Naive thymus-derived CD4-positive, alpha-beta T cell (primary cell): Measurements from ENCODE around the gene ABCC8. TPM values are rescaled to one million over a fixed set of nuclear protein-coding genes. Genes with fewer than 3 reads are reported as not detected.

Source experiments
- ATAC-seq: fragments of 150-1000 bp; cut with Tn5 transposase; 2 replicates; pipeline ENCODE4 v1.10.0; 2021; ENCODE audit warnings: mild to moderate bottlenecking, moderate library complexity
- CTCF ChIA-PET: fragments of 350-600 bp; sonication (Branson Sonifier 250); formaldehyde crosslinking; loops from one replicate; lab custom pipeline; 2021; ENCODE audit warnings: antibody characterized with exemption; lab: Charles Lee
- POLR2A ChIA-PET: fragments of 350-600 bp; sonication (Branson Sonifier 250); formaldehyde crosslinking; loops from one replicate; lab custom pipeline; 2021; ENCODE audit warnings: antibody characterized with exemption, inconsistent platforms; lab: Charles Lee
- DNase-seq, 9 donors: peaks; one replicate each; pipeline versions ENCODE4 v3.0.0 to v3.0.0-alpha.2; 2020 to 2022; ENCODE audit warnings: mixed read lengths in 1 of 9
- H3K27ac ChIP-seq: one replicate; pipeline ENCODE4 v1.7.0; 2013; ENCODE audit warnings: mild to moderate bottlenecking, low read depth, low read length, moderate library complexity
- H3K27me3 ChIP-seq, 2 donors: one replicate each; pipeline ENCODE4 v1.7.0; 2013; ENCODE audit warnings: low read length in 2 of 2, mild to moderate bottlenecking in 2 of 2, moderate library complexity in 2 of 2; ENCODE audit not compliant: control insufficient read depth in 2 of 2, insufficient read depth in 2 of 2
- H3K36me3 ChIP-seq, 3 experiments: 1 replicate in 2 of 3; 2 replicates in 1 of 3; pipeline ENCODE4 v1.7.0; 2013; ENCODE audit warnings: low read length in 3 of 3, mild to moderate bottlenecking in 3 of 3, moderate library complexity in 1 of 3; ENCODE audit not compliant: insufficient read depth in 3 of 3, control insufficient read depth in 2 of 3
- H3K4me1 ChIP-seq, 2 donors: one replicate each; pipeline ENCODE4 v1.7.0; 2013; ENCODE audit warnings: low read length in 2 of 2, mild to moderate bottlenecking in 2 of 2, moderate library complexity in 1 of 2; ENCODE audit not compliant: control insufficient read depth in 2 of 2, insufficient read depth in 2 of 2
- H3K4me3 ChIP-seq: 2 replicates; pipeline ENCODE4 v1.7.0; 2013; ENCODE audit warnings: mild to moderate bottlenecking, low read length
- H3K9me3 ChIP-seq, 3 experiments: 1 replicate in 2 of 3; 2 replicates in 1 of 3; pipeline ENCODE4 v1.7.0; 2013; ENCODE audit warnings: low read length in 3 of 3; ENCODE audit not compliant: control insufficient read depth in 2 of 3
- H3K27ac Mint-ChIP-seq, 9 donors: one replicate each; pipeline ENCODE4 v1.8.0; 2020 to 2022; ENCODE audit warnings: mixed read lengths in 9 of 9, mild to moderate bottlenecking in 8 of 9, moderate library complexity in 5 of 9, inconsistent platforms in 2 of 9
- H3K27me3 Mint-ChIP-seq, 5 donors: one replicate each; pipeline ENCODE4 v1.8.0; 2021 to 2022; ENCODE audit warnings: mixed read lengths in 5 of 5, mild to moderate bottlenecking in 1 of 5
- H3K36me3 Mint-ChIP-seq, 5 donors: one replicate each; pipeline ENCODE4 v1.8.0; 2020 to 2022; ENCODE audit warnings: mixed read lengths in 5 of 5, mild to moderate bottlenecking in 3 of 5, inconsistent platforms in 1 of 5
- H3K4me1 Mint-ChIP-seq, 7 donors: one replicate each; pipeline ENCODE4 v1.8.0; 2020 to 2022; ENCODE audit warnings: mixed read lengths in 7 of 7, mild to moderate bottlenecking in 3 of 7, inconsistent platforms in 1 of 7
- H3K4me3 Mint-ChIP-seq, 10 donors: one replicate each; pipeline ENCODE4 v1.8.0; 2020 to 2022; ENCODE audit warnings: mild to moderate bottlenecking in 10 of 10, mixed read lengths in 10 of 10, moderate library complexity in 6 of 10, inconsistent platforms in 2 of 10
- H3K9me3 Mint-ChIP-seq, 11 donors: one replicate each; pipeline ENCODE4 v1.8.0; 2020 to 2022; ENCODE audit warnings: mixed read lengths in 11 of 11, mild to moderate bottlenecking in 4 of 11, inconsistent platforms in 1 of 11, moderate library complexity in 1 of 11
- intact Hi-C, 2 donors: fragments of 100-400 bp; cut with micrococcal nuclease; formaldehyde crosslinking; loops; one replicate each; pipeline ENCODE4 v1.15.1; 2023
- polyA plus RNA-seq, 2 donors: library from polyadenylated mRNA; unstranded; fragments of 300-500 nt; fragmentation: Illumina TruSeq; gene quantifications; one replicate each; pipeline ENCODE4 v1.2.3, GENCODE V29; 2021
- total RNA-seq, 6 experiments: library from RNA in 5 of 6; stranded (reverse) in 5 of 6; gene quantifications; 1 replicate in 5 of 6; 2 replicates in 1 of 6; pipeline ENCODE4 v1.2.3 and lab custom pipeline; 2021 to 2026

ABCC8 gene
- total and polyA plus RNA-seq, 7 experiments from 2014 or later: 0.36 TPM; not detected in 6

DNA sequence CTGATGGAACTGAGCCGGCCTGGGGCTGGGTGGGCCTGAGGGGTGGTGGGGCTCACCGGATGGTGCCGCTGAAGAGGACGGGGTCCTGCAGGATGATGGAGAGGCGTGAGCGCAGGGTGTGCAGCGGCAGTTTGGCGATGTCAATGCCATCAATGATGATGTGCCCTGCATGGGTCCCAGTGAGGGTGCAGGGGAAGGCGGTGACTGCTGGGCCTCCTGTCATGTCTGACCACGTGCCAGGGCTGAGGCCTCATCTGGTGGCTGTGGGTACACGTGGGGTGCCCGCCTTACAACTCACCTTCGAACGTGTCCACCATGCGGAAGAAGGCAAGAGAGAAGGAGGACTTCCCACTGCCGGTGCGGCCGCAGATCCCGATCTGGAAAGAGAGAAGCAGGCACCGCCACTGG is 81.1 kb downstream of the ABCC8 start:
- Histone ChIP-seq H3K4me3 (no peak overlapping the region), H3K27me3 (no peaks in the 10 kb centered on the region), H3K36me3 (no peaks in the 10 kb centered on the region), H3K27ac (no peak overlapping the region), H3K9me3 (no peaks in the 10 kb centered on the region), H3K4me1 (no peaks in the 10 kb centered on the region)
- Mint-ChIP-seq H3K9me3 (no peaks in the 10 kb centered on the region), H3K36me3 (peaks cover 0 to 3% (median 0%) of the 10 kb centered on the region in 5 donors), H3K4me1 (peaks cover 0 to 5% (median 0%) of the 10 kb centered on the region in 7 donors), H3K27ac (no peak overlapping the region), H3K4me3 (no peak overlapping the region), H3K27me3 (peaks cover 0 to 10% (median 0%) of the 10 kb centered on the region in 5 donors)
- ChIA-PET POLR2A (interaction anchor here (0.7 kb wide), 1 partner anchor 100 kb away, joined by 3 read pairs; no protein-coding TSS in a partner anchor), CTCF (no interaction called here)
- DNase-seq: no peak
- intact Hi-C loops: no loop called here
- no peak for ATAC-seq

DNA sequence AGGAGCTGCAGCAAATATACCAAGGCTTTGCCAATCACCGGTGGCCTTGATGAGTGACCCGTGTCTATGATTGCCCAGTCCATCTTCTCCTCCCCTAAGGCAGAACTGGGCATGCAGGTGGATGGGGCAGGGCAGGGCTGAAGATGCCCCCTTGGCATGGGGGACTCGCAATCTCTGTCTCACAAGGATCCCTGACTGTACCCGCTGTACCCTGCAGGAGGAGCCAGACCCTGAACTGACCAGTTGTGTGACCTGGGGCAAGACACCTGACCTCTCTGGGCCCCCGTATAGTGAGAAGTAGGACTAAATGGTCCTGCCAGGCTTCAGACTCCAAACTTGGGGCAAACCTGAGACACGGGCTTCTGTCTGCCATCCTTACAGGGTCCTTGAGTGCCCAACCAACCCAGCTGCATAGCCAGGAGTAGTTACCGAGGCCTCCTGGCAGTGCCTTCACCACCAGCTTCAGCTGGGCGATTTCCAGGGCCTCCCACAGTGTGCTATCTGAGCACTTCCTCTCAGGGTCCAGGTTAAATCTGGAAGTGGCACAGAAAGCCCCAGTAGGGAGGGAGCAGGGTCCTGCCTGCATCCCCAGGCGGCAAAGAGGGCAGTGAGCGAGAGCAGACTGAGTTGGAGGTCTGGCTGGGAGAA is 81.8 kb downstream of the ABCC8 start:
- Mint-ChIP-seq H3K9me3 (no peaks in the 10 kb centered on the region), H3K27ac (no peak overlapping the region), H3K27me3 (peaks cover 0 to 16% (median 0%) of the 10 kb centered on the region in 5 donors), H3K36me3 (peaks cover 0 to 3% (median 0%) of the 10 kb centered on the region in 5 donors), H3K4me1 (peaks cover 0 to 6% (median 0%) of the 10 kb centered on the region in 7 donors), H3K4me3 (no peak overlapping the region)
- DNase-seq (no peak), ATAC-seq (no peak)
- H3K4me3 ChIP-seq: no peak overlapping the region
- H3K4me1 ChIP-seq: peaks cover 0 to under 1% of the 10 kb centered on the region in 2 donors
- ChIA-PET POLR2A (interaction anchor here (0.7 kb wide), 1 partner anchor 99 kb away, joined by 3 read pairs; no protein-coding TSS in a partner anchor), CTCF (no interaction called here)
- H3K36me3 ChIP-seq: no peaks in the 10 kb centered on the region
- no peaks in the 10 kb centered on the region for H3K9me3 ChIP-seq
- intact Hi-C loops: no loop called here
- no peak overlapping the region for H3K27ac ChIP-seq
- H3K27me3 ChIP-seq: no peaks in the 10 kb centered on the region

DNA sequence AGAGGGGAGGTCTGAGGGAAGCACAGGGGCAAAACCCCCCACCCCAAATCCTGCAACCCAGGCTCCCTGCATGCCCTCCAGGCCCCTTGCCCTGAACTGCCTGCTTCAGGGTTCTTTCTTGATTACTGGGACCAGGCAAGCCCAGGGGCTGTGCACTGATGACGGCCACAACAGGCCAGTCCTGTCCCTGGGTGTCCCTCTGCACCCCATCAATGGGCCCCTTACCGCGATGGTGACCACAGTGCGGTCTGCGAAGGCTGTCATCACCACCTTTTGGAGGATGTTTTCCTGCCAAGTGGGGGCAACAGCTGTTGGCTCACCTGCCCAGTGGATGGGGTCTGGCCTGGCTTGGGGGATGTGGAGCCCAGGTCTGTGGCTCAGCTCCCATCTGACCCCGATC is 83.2 kb downstream of the ABCC8 start:
- Mint-ChIP-seq H3K4me1 (peaks cover 0 to 9% (median 3%) of the 10 kb centered on the region in 7 donors), H3K36me3 (no peaks in the 10 kb centered on the region), H3K27me3 (peaks cover 0 to 12% (median 0%) of the 10 kb centered on the region in 5 donors), H3K4me3 (no peak overlapping the region), H3K9me3 (no peaks in the 10 kb centered on the region), H3K27ac (no peak overlapping the region)
- ATAC-seq (no peak), DNase-seq (no peak)
- CTCF ChIA-PET: interaction anchor here (1.0 to 1.7 kb wide), 2 partner anchors 12 to 163 kb away, joined by 3 to 4 read pairs; no protein-coding TSS in a partner anchor
- H3K4me1 ChIP-seq: peaks cover 0 to 4% of the 10 kb centered on the region in 2 donors
- intact Hi-C loops: no loop called here
- H3K4me3 ChIP-seq: no peak overlapping the region
- no peaks in the 10 kb centered on the region for H3K9me3 ChIP-seq
- no peaks in the 10 kb centered on the region for H3K36me3 ChIP-seq
- POLR2A ChIA-PET: no interaction called here
- no peak overlapping the region for H3K27ac ChIP-seq
- H3K27me3 ChIP-seq: no peaks in the 10 kb centered on the region

DNA sequence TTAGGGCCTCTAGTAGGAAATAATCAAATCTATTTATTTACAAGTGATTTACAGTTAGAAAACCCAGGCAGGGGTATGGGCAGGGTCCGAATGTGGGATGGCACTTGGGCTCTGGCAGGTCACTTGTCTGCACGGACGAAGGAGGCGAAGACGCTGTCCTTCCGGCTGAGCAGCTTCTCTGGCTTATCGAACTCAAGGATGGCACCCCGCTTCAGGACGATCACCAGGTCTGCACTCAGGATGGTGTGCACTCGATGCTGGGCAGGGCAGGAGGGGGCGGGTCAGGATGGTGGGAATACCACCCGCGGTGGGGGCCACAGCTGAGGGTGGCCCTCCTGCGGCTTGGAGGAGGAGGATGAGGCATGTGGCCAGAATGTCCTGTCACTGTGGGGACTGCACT is 83.8 kb downstream of the ABCC8 start:
- DNase-seq (no peak), ATAC-seq (no peak)
- Histone ChIP-seq H3K27ac (no peak overlapping the region), H3K36me3 (no peaks in the 10 kb centered on the region), H3K27me3 (no peaks in the 10 kb centered on the region), H3K4me1 (peaks cover 0 to 4% of the 10 kb centered on the region in 2 donors), H3K9me3 (no peaks in the 10 kb centered on the region), H3K4me3 (no peak overlapping the region)
- H3K27ac Mint-ChIP-seq: no peak overlapping the region
- CTCF ChIA-PET: interaction anchor here (1.7 kb wide), 1 partner anchor 163 kb away, joined by 4 read pairs; no protein-coding TSS in a partner anchor
- H3K27me3 Mint-ChIP-seq: peaks cover 0 to 12% (median 0%) of the 10 kb centered on the region in 5 donors
- H3K4me3 Mint-ChIP-seq: no peak overlapping the region
- H3K36me3 Mint-ChIP-seq: no peaks in the 10 kb centered on the region
- H3K9me3 Mint-ChIP-seq: no peaks in the 10 kb centered on the region
- intact Hi-C loops: no loop called here
- POLR2A ChIA-PET: no interaction called here
- peaks cover 0 to 9% (median 4%) of the 10 kb centered on the region in 7 donors for H3K4me1 Mint-ChIP-seq

DNA sequence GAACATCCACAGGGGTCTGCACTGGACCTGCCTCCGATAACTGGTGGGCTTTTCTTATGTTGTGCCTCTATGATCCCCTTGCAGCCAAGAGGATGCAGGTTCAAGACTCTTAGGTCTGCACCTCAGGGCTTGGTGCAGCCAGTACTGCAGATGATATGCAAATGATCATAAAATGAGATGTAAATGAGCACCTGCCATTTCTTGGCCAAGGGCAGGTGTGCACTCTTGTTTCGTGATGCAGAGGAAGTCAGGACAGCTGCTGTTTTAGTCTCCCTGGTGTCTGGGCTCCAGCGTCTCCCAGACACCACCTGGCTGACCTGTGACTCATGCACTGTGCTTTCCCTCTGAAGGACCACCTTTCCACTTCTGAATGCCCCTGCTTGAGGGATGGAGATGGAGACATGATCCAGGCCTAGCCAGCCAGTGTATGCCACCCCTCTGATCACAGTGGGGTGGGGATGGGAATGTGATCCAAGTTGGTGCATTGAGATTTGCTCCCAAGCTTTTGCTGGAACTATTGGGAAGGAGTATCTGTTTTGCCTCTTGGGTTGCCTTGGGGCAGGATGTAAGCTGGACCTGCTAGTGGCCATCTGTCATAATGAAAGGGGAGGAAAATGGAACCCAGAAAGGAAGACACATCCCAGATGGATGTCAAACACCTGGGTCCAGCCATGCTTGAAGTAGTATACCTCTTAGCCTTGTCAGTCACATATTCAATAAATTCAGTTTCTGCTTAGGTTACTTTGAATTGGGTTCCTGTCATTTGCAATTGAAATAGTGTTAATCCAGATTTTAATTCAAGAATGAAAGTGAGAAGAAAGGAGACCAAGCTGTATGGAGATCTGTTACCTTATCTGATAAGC is 84.9 kb downstream of the ABCC8 start:
- no peaks in the 10 kb centered on the region for H3K9me3 Mint-ChIP-seq
- H3K36me3 ChIP-seq: no peaks in the 10 kb centered on the region
- no peaks in the 10 kb centered on the region for H3K9me3 ChIP-seq
- ChIA-PET POLR2A (no interaction called here), CTCF (interaction anchor here (1.7 kb wide), 1 partner anchor 162 kb away, joined by 4 read pairs; no protein-coding TSS in a partner anchor)
- H3K4me1 Mint-ChIP-seq: peaks cover 0 to 9% (median 5%) of the 10 kb centered on the region in 7 donors
- H3K4me3 ChIP-seq: no peak overlapping the region
- no peak overlapping the region for H3K27ac ChIP-seq
- H3K36me3 Mint-ChIP-seq: no peaks in the 10 kb centered on the region
- DNase-seq: no peak
- peaks cover 0 to 16% (median 0%) of the 10 kb centered on the region in 5 donors for H3K27me3 Mint-ChIP-seq
- no peaks in the 10 kb centered on the region for H3K27me3 ChIP-seq
- no peak for ATAC-seq
- peak overlapping the region in 1 of 9 donors; percentile 40 for H3K27ac Mint-ChIP-seq
- peaks cover 0 to 4% of the 10 kb centered on the region in 2 donors for H3K4me1 ChIP-seq
- peak overlapping the region in 5 of 10 donors; percentile 4 to 61 (median 17) for H3K4me3 Mint-ChIP-seq
- intact Hi-C loops: no loop called here

DNA sequence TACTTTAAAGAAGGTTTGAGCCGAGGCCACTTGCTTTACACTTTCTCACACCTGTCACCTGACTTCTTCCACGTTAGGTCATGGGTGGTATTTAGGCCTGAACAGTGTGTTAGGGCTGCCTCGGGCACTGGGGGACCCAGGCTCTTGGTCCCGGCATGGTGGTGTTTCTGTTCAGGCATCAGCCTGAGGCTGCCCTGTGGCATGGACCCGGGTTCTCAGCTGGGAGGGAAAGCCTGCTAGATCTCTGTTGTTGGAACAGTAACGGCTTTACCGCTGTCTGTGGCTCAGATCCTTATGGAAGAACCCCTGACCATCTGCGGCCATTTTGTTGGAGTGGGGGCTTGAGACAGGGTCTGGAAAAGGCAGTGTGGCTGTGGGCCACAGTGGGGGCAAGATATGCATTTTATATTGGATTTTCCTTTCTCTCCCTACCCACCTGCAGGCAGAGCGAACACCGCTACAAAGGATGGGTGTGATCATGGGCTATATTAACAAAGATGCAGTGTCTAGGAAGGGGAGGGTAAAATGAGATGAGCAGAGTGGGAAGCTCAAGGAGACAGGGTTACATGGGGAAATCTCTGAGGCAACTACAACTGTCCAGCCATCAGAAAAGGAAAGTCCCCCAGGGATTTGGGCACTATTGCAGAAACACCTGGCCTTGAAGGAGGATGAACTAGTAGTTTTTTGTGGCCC is 86.5 kb downstream of the ABCC8 start:
- Mint-ChIP-seq H3K27me3 (peaks cover 0 to 16% (median 0%) of the 10 kb centered on the region in 5 donors), H3K36me3 (no peaks in the 10 kb centered on the region), H3K4me3 (peak overlapping the region; percentile 77 to 90 (median 83)), H3K4me1 (peaks cover 0 to 9% (median 5%) of the 10 kb centered on the region in 7 donors), H3K27ac (peak overlapping the region in 6 of 9 donors; percentile 23 to 69 (median 36)), H3K9me3 (no peaks in the 10 kb centered on the region)
- Histone ChIP-seq H3K9me3 (no peaks in the 10 kb centered on the region), H3K27me3 (no peaks in the 10 kb centered on the region), H3K36me3 (no peaks in the 10 kb centered on the region), H3K4me1 (peaks cover 0 to 4% of the 10 kb centered on the region in 2 donors), H3K4me3 (peak overlapping the region; percentile 62), H3K27ac (no peak overlapping the region)
- DNase-seq (peak in 1 of 9 donors; percentile 4), ATAC-seq (no peak)
- POLR2A ChIA-PET: interaction anchor here (0.8 kb wide), 1 partner anchor 30 kb away, joined by 3 read pairs; no protein-coding TSS in a partner anchor
- CTCF ChIA-PET: interaction anchor here (0.7 to 0.9 kb wide), 2 partner anchors 11 to 157 kb away, joined by 3 to 4 read pairs; partner anchors contain the start of gene OTOG
- intact Hi-C loops: loop anchor here (1.0 to 10.0 kb wide), 9 partner anchors 36 to 585 kb away; partner anchors contain the start of genes NUCB2 (in 1 of the 2) and RPS13 (in 1 of the 2)
